GM23338 (cell line): ENCODE data around the gene SPEF1.

Experiments used
- CREB1 ChIP-seq: fragments of 250-450 bp; sonication (Bioruptor Pico); IDR thresholded peaks from 2 replicates; pipeline ENCODE4 v1.5.0; 2020; ENCODE audit warnings: low read depth, mild to moderate bottlenecking, moderate library complexity
- EZH2 ChIP-seq: fragments of 200-600 bp; sonication (generic); IDR thresholded peaks from one replicate; pipeline ENCODE4 v1.8.0; 2017; ENCODE audit warnings: antibody characterized with exemption, mild to moderate bottlenecking, low read depth; ENCODE audit not compliant: unreplicated experiment
- EZH2phosphoT487 ChIP-seq: fragments of 200-600 bp; sonication (generic); IDR thresholded peaks from one replicate; pipeline ENCODE4 v1.8.1; 2018; ENCODE audit warnings: antibody characterized with exemption; ENCODE audit not compliant: unreplicated experiment
- JUNB ChIP-seq: IDR thresholded peaks from one replicate; pipeline ENCODE4 v1.6.1; 2016; ENCODE audit warnings: antibody characterized with exemption; ENCODE audit not compliant: unreplicated experiment
- NANOG ChIP-seq: IDR thresholded peaks from 2 replicates; pipeline ENCODE4 v1.6.1; 2016; ENCODE audit warnings: antibody characterized with exemption, borderline replicate concordance
- POLR2AphosphoS5 ChIP-seq: IDR thresholded peaks from 2 replicates; pipeline ENCODE4 v1.6.1; 2016; ENCODE audit warnings: antibody characterized with exemption, low read depth
- STAT1 ChIP-seq: IDR thresholded peaks from one replicate; pipeline ENCODE4 v1.6.1; 2016; ENCODE audit warnings: antibody characterized with exemption; ENCODE audit not compliant: unreplicated experiment
- ZNF114 ChIP-seq: fragments of 250-450 bp; sonication (Bioruptor Pico); IDR thresholded peaks from 2 replicates; pipeline ENCODE4 v1.5.0; 2020; ENCODE audit warnings: mild to moderate bottlenecking, moderate library complexity
- TF ChIP-seq, protein P1 (sequence below), 2 experiments: fragments of 200-600 bp in 1 of 2; sonication (generic) in 1 of 2; conservative IDR thresholded peaks; 2 replicates each; pipeline versions ENCODE4 v1.5.1 to v1.6.1; 2016 to 2017; ENCODE audit warnings: antibody characterized with exemption in 2 of 2, low read depth in 2 of 2, mild to moderate bottlenecking in 2 of 2, moderate library complexity in 1 of 2
- TF ChIP-seq, protein P2 (sequence below): IDR thresholded peaks from one replicate; pipeline ENCODE4 v1.6.1; 2018; ENCODE audit warnings: antibody characterized with exemption; ENCODE audit not compliant: unreplicated experiment

DNA sequence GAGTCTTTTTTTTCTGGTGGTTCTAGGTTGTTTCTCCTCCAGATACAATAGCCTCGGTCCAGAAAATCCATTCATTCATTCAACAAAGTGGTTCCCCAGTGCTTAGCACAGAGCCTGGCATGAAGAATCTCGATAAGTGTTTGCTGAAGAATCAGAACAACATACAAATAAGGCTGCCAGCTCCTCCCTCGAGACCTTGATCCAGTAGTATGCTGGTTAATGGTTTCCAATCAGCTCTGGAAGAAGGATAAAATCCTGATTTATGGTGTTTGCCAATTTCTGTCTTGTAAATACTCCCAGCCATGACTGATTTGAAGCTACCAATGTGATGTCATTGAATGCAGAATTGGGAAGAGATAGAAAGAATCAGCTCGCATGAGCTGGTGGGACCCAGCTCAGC lies 45.5 kb downstream of the SPEF1 start:
- TF ChIP-seq, protein P1, sequence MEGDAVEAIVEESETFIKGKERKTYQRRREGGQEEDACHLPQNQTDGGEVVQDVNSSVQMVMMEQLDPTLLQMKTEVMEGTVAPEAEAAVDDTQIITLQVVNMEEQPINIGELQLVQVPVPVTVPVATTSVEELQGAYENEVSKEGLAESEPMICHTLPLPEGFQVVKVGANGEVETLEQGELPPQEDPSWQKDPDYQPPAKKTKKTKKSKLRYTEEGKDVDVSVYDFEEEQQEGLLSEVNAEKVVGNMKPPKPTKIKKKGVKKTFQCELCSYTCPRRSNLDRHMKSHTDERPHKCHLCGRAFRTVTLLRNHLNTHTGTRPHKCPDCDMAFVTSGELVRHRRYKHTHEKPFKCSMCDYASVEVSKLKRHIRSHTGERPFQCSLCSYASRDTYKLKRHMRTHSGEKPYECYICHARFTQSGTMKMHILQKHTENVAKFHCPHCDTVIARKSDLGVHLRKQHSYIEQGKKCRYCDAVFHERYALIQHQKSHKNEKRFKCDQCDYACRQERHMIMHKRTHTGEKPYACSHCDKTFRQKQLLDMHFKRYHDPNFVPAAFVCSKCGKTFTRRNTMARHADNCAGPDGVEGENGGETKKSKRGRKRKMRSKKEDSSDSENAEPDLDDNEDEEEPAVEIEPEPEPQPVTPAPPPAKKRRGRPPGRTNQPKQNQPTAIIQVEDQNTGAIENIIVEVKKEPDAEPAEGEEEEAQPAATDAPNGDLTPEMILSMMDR (conservative IDR thresholded peaks at IDR 0.05; ENCODE audit: low read depth in 2 of 2) = no peak
- TF ChIP-seq, protein P2, sequence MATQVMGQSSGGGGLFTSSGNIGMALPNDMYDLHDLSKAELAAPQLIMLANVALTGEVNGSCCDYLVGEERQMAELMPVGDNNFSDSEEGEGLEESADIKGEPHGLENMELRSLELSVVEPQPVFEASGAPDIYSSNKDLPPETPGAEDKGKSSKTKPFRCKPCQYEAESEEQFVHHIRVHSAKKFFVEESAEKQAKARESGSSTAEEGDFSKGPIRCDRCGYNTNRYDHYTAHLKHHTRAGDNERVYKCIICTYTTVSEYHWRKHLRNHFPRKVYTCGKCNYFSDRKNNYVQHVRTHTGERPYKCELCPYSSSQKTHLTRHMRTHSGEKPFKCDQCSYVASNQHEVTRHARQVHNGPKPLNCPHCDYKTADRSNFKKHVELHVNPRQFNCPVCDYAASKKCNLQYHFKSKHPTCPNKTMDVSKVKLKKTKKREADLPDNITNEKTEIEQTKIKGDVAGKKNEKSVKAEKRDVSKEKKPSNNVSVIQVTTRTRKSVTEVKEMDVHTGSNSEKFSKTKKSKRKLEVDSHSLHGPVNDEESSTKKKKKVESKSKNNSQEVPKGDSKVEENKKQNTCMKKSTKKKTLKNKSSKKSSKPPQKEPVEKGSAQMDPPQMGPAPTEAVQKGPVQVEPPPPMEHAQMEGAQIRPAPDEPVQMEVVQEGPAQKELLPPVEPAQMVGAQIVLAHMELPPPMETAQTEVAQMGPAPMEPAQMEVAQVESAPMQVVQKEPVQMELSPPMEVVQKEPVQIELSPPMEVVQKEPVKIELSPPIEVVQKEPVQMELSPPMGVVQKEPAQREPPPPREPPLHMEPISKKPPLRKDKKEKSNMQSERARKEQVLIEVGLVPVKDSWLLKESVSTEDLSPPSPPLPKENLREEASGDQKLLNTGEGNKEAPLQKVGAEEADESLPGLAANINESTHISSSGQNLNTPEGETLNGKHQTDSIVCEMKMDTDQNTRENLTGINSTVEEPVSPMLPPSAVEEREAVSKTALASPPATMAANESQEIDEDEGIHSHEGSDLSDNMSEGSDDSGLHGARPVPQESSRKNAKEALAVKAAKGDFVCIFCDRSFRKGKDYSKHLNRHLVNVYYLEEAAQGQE = no peak
- TF ChIP-seq POLR2AphosphoS5 (no peak), JUNB (no peak), EZH2 (no peak), EZH2phosphoT487 (no peak), CREB1 (no peak), ZNF114 (no peak), NANOG (no peak), STAT1 (no peak)
